HTR-8/SVneo (cell line): Measurements from ENCODE around the gene TEDDM1.
A peak's percentile ranks its signal among the peaks of the same experiment; 100 is the strongest.

Experiments
- DNase-seq: peaks from one replicate; pipeline ENCODE4 v3.0.0; 2011; ENCODE audit warnings: low spot score, mixed read lengths; ENCODE audit not compliant: insufficient read length
- FAIRE-seq: peaks from 2 replicates; lab custom pipeline; 2011; peaks lifted over from hg19 to GRCh38; lab: Jason Lieb, UNC

Gene TEDDM1

DNA sequence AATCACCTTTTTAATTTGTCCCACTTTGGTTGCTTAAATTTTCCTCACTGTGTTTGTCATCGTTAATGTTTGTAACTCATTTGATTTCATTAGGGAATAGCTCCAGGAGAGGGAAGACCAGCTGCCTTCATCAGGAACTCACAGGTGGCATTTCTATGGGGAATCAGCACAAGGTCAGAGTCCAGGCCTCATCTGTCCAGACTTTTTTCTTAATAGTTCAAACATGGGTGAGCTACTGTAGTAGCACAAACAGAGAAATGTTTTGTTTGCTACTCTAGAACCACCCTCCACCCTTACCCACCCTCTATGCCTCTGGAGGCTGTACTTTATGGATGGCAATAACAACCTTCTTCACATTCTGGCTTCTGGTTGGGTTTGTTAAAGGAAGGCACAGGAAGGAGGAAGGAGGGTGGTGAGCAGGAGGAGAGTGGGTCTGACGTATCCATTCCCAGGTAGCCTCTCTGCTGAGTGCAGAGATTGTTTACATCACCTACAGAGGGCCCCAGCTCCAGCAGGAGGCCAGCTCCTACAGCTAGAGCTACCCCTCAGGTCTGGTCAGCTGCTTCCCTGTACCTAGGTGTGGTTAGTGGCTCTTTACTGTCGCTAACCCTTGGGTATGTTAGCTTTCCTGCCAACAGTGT, 8.1 kb upstream of the TEDDM1 start:
- FAIRE-seq = no peak
- no peak for DNase-seq

- FAIRE-seq (no peak), DNase-seq (no peak)
Observed at GRCh38 chr1:182407724-182408123, 7.3 kb upstream of the TEDDM1 start.

DNA sequence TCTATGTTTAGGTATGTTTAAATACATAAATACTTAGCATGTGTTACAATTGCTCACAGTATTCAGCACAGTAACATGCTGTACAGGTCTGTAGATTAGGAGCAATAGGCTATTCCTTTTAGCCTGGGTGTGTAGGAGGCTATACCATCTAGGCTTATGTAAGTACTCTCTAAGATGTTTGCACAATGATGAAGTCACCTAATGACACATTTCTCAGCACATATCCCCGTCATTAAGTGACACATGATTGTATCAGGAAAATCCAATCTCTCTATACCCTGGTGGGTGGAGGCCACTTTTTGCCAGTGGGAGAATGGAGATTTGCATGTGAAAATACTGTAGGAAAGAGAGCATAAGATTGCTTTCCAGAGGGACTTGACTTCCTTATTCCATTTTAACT, 5.5 kb upstream of the TEDDM1 start:
- FAIRE-seq (no peak), DNase-seq (no peak)

GRCh38 chr1:182405578-182405977, 5.1 kb upstream of the TEDDM1 start:
- no peak for FAIRE-seq
- no peak for DNase-seq

- FAIRE-seq = no peak
- DNase-seq = no peak
Observed at GRCh38 chr1:182404781-182405180, 4.3 kb upstream of the TEDDM1 start.

DNA sequence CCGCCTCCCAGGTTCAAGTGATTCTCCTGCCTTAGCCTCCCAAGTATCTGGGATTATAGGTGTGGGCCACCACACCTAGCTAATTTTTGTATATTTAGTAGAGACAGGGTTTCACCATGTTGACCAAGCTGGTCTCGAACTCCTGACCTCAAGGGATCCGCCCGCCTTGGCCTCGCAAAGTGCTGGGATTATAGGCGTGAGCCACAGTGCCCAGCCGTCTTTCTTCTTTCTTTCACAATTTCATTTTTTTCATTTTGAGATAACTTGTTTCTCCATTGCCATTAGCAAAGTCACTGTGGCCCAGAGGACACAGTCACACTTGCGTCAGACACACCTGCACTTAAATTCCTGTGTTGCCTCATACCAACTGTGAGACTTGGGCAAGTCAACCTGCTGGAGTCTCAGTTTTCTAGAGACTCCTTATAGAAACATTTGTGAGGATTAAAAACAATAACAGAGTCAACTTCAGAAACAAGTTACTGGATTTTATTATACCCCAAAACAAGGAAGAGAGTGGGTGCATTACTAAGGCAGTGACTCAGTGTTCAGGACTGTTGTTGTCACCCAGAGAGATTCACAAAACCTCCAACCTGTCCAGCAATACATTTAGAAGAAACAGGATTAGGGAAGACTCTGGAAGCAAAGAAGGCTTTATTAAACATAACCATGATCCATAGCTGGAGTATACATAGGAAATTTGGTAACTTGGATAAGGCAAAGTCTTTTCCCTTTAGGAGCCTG, 2.6 kb downstream of the TEDDM1 start:
- DNase-seq (no peak), FAIRE-seq (no peak)

DNA sequence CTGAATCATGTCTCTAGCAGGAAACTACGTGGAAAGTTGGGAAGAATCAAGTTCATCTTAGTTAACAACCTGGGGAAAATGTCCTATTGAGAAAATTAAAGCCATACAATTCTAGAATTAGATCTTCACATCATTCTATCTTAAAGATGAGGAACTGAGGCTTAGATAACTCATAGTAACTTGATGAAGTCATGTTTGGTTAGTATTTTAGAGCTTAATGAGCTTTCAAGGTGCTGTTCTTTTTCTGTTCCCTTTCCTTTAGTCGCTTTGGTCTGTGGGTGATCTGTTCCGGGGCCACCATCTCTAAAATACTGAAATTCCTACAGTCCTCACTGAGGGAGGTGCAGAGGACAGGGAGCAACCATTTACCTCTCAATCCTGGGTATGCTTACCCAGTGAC, 4.6 kb downstream of the TEDDM1 start:
- FAIRE-seq (no peak), DNase-seq (no peak)

GRCh38 chr1:182394055-182394775, 6.3 kb downstream of the TEDDM1 start:
- DNase-seq (no peak), FAIRE-seq (no peak)

GRCh38 chr1:182392050-182393028, 8.1 kb downstream of the TEDDM1 start:
- DNase-seq = no peak

DNA sequence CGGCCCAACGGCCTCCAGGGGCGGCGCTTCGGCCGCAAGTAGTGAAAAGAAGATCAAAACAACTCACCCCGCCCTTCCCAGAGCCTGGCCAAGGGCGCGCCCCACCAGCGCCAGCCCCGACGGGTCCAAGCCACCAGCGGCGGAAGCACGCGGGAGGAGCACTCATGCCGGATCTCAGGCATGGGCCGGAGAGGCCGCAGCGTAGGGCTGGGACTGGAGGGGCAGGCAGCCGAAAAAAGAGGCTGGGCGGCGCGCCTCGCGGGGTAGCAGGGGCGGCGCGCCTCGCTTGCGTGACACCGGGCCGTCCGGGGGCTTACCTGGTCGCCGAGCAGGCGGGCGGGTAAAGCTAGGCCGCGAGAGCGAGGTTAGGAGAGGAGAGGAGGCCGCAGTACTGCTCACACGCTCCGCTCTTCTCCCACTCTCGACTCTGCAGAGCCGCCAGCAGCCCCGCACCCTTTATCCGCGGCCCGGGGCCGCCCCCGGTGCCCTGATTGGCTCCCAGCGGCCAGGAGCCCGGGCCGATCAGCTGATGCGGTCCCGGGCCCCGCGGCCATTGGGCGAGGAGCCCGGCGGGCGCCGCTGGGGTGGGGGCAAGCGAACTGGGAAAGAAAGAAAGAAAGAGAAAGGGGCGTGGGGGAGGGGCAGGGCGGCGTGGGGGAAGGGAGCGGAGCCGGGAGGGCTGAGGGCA, 9.0 kb downstream of the TEDDM1 start, which contains the start of gene GLUL:
GLUL (minus strand) TSS at position 429 of the 688 bp plus-strand sequence. CDS start 3,053 bp downstream, outside the sequence.
- FAIRE-seq (no peak), DNase-seq (peak; percentile 92)

More at GRCh38 chr1:182392050-182393028, 8.1 kb downstream of the TEDDM1 start:
- no peak for FAIRE-seq

- DNase-seq (no peak), FAIRE-seq (no peak)
Observed at GRCh38 chr1:182391028-182391361, 9.5 kb downstream of the TEDDM1 start.

GRCh38 chr1:182389619-182390047, 10.8 kb downstream of the TEDDM1 start:
- FAIRE-seq (no peak), DNase-seq (no peak)

- DNase-seq (no peak), FAIRE-seq (no peak)
Observed at GRCh38 chr1:182388392-182389134, 11.9 kb downstream of the TEDDM1 start.

- FAIRE-seq = no peak
- no peak for DNase-seq
Observed at GRCh38 chr1:182387566-182387965, 12.9 kb downstream of the TEDDM1 start.

- no peak for DNase-seq
- no peak for FAIRE-seq
Observed at GRCh38 chr1:182386980-182387379, 13.5 kb downstream of the TEDDM1 start.

DNA sequence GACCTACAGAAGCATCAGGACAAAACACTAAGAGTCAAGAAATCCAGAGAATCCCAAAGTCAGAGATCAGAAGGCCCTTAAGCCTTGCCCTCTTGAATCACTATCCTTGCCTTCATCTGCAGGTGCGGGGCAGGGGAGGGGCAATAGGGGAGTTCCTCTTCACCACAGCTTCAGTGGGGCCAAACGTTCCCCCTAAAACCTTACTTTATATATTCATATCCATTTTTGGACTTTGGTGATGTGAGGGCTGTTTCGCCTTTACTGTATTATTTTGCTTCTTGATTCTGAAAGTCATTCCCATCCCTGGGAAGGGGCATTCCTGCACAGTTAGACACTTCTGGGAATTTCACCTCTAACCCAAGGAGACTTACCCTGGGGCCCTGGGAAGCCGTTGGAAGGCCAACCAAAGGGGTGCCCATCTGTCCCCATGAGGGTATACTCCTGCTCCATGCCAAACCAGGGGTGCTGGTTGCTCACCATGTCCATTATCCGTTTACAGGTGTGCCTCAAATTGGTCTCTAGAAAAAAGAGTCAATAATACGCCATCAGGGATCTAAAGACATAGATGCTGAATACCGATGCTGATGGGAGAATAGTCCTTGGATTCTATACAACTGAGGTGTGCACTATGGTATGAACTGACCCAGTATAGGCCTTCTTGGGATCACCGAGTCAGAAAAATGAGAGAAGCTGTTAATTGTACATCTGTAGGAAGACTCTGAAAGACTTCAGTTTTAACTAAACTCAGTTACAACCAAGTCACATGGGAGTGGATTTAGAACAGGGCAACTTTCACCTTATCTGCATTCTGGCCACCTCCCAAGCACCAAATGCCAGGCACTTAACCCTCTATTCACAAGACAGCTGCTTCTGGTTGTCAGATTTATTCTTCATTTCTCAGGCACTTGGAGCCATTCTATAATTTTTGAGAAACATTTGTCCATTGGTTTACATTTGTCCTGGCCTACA, 14.3 kb downstream of the TEDDM1 start:
- FAIRE-seq = no peak
- no peak for DNase-seq

- no peak for DNase-seq
- no peak for FAIRE-seq
Observed at GRCh38 chr1:182384387-182384960, 16.0 kb downstream of the TEDDM1 start.
